Uterus (tissue), 4 donors: ENCODE data around the gene UGT1A3. TPM values are rescaled to one million over a fixed set of nuclear protein-coding genes. Genes with fewer than 3 reads are reported as not detected.

ENCODE experiments used
- DNase-seq, 2 donors: peaks; one replicate each; pipeline ENCODE4 v3.0.0-alpha.2; 2019 to 2020
- H3K27ac ChIP-seq, 2 donors: fragments of 200-600 bp; sonication (generic); 1 replicate in 1 of 2; 2 replicates in 1 of 2; pipeline ENCODE4 v1.5.1; 2016 to 2018
- H3K27me3 ChIP-seq, 2 donors: fragments of 200-600 bp; sonication (generic); one replicate each; pipeline ENCODE4 v1.5.1; 2018 to 2019; ENCODE audit warnings: control low read depth in 1 of 2
- H3K36me3 ChIP-seq, 2 donors: fragments of 200-600 bp; sonication (generic); one replicate each; pipeline ENCODE4 v1.5.1; 2019; ENCODE audit warnings: control low read depth in 1 of 2
- H3K4me1 ChIP-seq, 2 donors: fragments of 200-600 bp; sonication (generic); one replicate each; pipeline ENCODE4 v1.5.1; 2018 to 2019; ENCODE audit warnings: control low read depth in 1 of 2
- H3K4me3 ChIP-seq, 2 donors: fragments of 200-600 bp; sonication (generic); 1 replicate in 1 of 2; 2 replicates in 1 of 2; pipeline ENCODE4 v1.5.1; 2018 to 2019; ENCODE audit warnings: mild to moderate bottlenecking in 1 of 2
- H3K9me3 ChIP-seq, 2 donors: fragments of 200-600 bp; sonication (generic); one replicate each; pipeline ENCODE4 v1.5.1; 2019; ENCODE audit warnings: control low read depth in 1 of 2
- CTCF ChIP-seq, 4 experiments: fragments of 200-600 bp in 2 of 4; fragments of 450-650 bp in 2 of 4; sonication (generic) in 2 of 4; IDR thresholded peaks; one replicate each; pipeline ENCODE4 v1.5.1; 2016 to 2019; ENCODE audit warnings: antibody characterized with exemption in 4 of 4, mild to moderate bottlenecking in 2 of 4, moderate library complexity in 1 of 4
- POLR2A ChIP-seq, 2 donors: fragments of 450-650 bp; IDR thresholded peaks; one replicate each; pipeline ENCODE4 v1.6.1; 2016; ENCODE audit warnings: antibody characterized with exemption in 2 of 2, mild to moderate bottlenecking in 1 of 2, moderate library complexity in 1 of 2
- intact Hi-C: fragments of 100-400 bp; cut with DNase I; formaldehyde crosslinking; loops from one replicate; pipeline ENCODE4 v1.15.1; 2023; ENCODE audit warnings: low total_unique reads
- total RNA-seq, 4 donors: library from RNA; depleted of rRNA in 3 of 4; stranded (reverse); fragments of >200 nt in 3 of 4; gene quantifications; one replicate each; pipeline versions ENCODE4 v1.1.0 to v1.2.4, GENCODE V29; 2014 to 2023
- donor health status: DM: yes; HTN: yes; CAD: no.

UGT1A3 gene
- total RNA-seq, 4 donors from 2014 or later: not detected

- no peaks in the 10 kb centered on the region for H3K9me3 ChIP-seq
- no peaks in the 10 kb centered on the region for H3K36me3 ChIP-seq
- no peak overlapping the region for H3K4me3 ChIP-seq
- no peaks in the 10 kb centered on the region for H3K4me1 ChIP-seq
- no peak for DNase-seq
- no peaks in the 10 kb centered on the region for H3K27me3 ChIP-seq
- TF ChIP-seq CTCF (IDR thresholded peaks at IDR 0.05) (no peak), POLR2A (IDR thresholded peaks at IDR 0.05) (no peak)
- no peak overlapping the region for H3K27ac ChIP-seq
- intact Hi-C loops: no loop called here
Measured at GRCh38 chr2:233803994-233804393, 75.2 kb downstream of the UGT1A3 start.

- no peak for DNase-seq
- H3K36me3 ChIP-seq: no peaks in the 10 kb centered on the region
- H3K4me1 ChIP-seq: no peaks in the 10 kb centered on the region
- no peak for TF ChIP-seq CTCF (IDR thresholded peaks at IDR 0.05)
- no peak for TF ChIP-seq POLR2A (IDR thresholded peaks at IDR 0.05)
- H3K27me3 ChIP-seq: no peaks in the 10 kb centered on the region
- H3K9me3 ChIP-seq: no peaks in the 10 kb centered on the region
- intact Hi-C loops: no loop called here
- no peak overlapping the region for H3K4me3 ChIP-seq
- H3K27ac ChIP-seq: no peak overlapping the region
Measured at GRCh38 chr2:233807215-233807865, 78.5 kb downstream of the UGT1A3 start.

GRCh38 chr2:233807966-233808935, 79.4 kb downstream of the UGT1A3 start:
- TF ChIP-seq POLR2A (IDR thresholded peaks at IDR 0.05) (no peak), CTCF (IDR thresholded peaks at IDR 0.05) (no peak)
- Histone ChIP-seq H3K36me3 (no peaks in the 10 kb centered on the region), H3K27me3 (no peaks in the 10 kb centered on the region), H3K9me3 (no peaks in the 10 kb centered on the region), H3K4me1 (no peaks in the 10 kb centered on the region), H3K4me3 (no peak overlapping the region), H3K27ac (no peak overlapping the region)
- intact Hi-C loops: no loop called here
- DNase-seq: no peak

- TF ChIP-seq CTCF (IDR thresholded peaks at IDR 0.05): no peak
- TF ChIP-seq POLR2A (IDR thresholded peaks at IDR 0.05): no peak
- intact Hi-C loops: no loop called here
- no peak overlapping the region for H3K27ac ChIP-seq
- H3K4me1 ChIP-seq: no peaks in the 10 kb centered on the region
- no peaks in the 10 kb centered on the region for H3K27me3 ChIP-seq
- no peaks in the 10 kb centered on the region for H3K36me3 ChIP-seq
- no peaks in the 10 kb centered on the region for H3K9me3 ChIP-seq
- DNase-seq: no peak
- H3K4me3 ChIP-seq: no peak overlapping the region
Measured at GRCh38 chr2:233810385-233810784, 81.5 kb downstream of the UGT1A3 start.

- DNase-seq: no peak
- Histone ChIP-seq H3K36me3 (no peaks in the 10 kb centered on the region), H3K9me3 (no peaks in the 10 kb centered on the region), H3K4me1 (no peaks in the 10 kb centered on the region), H3K4me3 (no peak overlapping the region), H3K27me3 (no peaks in the 10 kb centered on the region), H3K27ac (no peak overlapping the region)
- no peak for TF ChIP-seq POLR2A (IDR thresholded peaks at IDR 0.05)
- no peak for TF ChIP-seq CTCF (IDR thresholded peaks at IDR 0.05)
- intact Hi-C loops: no loop called here
Measured at GRCh38 chr2:233811087-233811486, 82.2 kb downstream of the UGT1A3 start.
